Suprapubic skin (tissue), 4 donors: Measurements from ENCODE around the gene NSD1.

Experiments
- CTCF ChIP-seq, 2 donors: fragments of 200-600 bp in 1 of 2; fragments of 450-650 bp in 1 of 2; sonication (generic) in 1 of 2; IDR thresholded peaks; one replicate each; pipeline ENCODE4 v1.5.1; 2016 to 2019; ENCODE audit warnings: antibody characterized with exemption in 2 of 2, mild to moderate bottlenecking in 1 of 2, moderate library complexity in 1 of 2
- EP300 ChIP-seq: sonication (generic); formaldehyde crosslinking; IDR thresholded peaks from one replicate; pipeline ENCODE4 v1.6.1; 2017; ENCODE audit warnings: antibody characterized with exemption
- POLR2A ChIP-seq, 2 donors: fragments of 450-650 bp; IDR thresholded peaks; one replicate each; pipeline ENCODE4 v1.6.1; 2017; ENCODE audit warnings: antibody characterized with exemption in 2 of 2, mild to moderate bottlenecking in 2 of 2, moderate library complexity in 2 of 2
- POLR2AphosphoS5 ChIP-seq, 3 donors: sonication (generic); formaldehyde crosslinking; IDR thresholded peaks; one replicate each; pipeline ENCODE4 v1.6.1; 2017; ENCODE audit warnings: antibody characterized with exemption in 3 of 3

DNA sequence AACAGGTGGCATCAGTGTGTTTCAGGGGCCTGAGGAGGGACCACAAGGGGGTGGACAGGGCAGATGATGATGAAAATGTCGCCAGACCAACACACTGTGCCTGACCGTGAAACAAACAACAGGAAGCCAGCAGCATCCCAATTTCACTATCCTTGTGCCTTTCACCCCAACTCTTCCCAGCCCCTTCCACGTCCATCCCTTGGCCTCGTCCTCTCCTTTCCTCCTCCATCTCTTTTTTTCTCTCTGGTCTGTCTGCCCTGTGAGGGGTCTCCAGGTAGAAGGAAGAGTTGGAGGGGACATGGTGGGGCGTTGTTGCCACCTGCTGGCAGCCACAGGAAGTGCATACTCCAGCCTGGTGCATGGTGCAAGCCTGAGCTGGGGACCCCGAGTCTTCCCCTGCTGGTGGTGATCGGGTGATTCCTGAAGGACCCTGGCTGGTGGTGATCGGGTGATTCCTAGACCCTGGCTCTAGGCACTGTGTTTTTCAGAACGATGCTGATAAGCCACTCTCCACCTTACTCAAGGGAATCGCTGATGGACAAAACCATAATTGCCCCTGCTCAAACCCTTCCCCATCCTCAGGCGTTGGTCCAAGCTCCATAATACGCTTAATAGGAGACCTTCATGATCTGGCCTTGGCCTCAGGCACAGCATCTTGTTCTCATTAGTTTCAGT lies 21.7 kb upstream of the NSD1 start:
- TF ChIP-seq CTCF (IDR thresholded peaks at IDR 0.05) (peak; percentile 69 to 92), POLR2A (IDR thresholded peaks at IDR 0.05) (no peak), POLR2AphosphoS5 (IDR thresholded peaks at IDR 0.05) (no peak), EP300 (no peak)
